NCI-H1417 (cell line): ENCODE results near the gene COX8A.

Experiments used
- DNase-seq, 3 experiments: peaks; one replicate each; lab custom pipeline; 2025; lab: John Stamatoyannopoulos, UW

Gene COX8A

DNA sequence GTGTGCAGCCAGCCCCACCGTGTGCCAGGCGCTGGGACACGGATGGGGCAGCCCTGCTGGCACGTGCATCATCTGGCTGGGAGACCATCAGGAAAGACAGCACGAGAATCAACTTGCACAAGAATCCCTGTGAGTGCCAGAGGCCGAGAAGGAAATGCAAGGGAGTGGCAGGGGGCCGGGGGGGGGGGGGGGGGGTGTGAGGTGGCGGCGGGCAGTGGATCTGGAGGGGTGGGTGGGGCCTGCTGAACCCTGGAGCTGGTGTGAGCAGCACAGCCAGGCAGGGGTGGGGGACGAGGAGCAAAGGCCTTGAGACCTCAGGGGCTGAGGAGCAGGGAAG is 47.3 kb downstream of the COX8A start:
- DNase-seq = peak in 1 of 3 experiments; percentile 46

DNA sequence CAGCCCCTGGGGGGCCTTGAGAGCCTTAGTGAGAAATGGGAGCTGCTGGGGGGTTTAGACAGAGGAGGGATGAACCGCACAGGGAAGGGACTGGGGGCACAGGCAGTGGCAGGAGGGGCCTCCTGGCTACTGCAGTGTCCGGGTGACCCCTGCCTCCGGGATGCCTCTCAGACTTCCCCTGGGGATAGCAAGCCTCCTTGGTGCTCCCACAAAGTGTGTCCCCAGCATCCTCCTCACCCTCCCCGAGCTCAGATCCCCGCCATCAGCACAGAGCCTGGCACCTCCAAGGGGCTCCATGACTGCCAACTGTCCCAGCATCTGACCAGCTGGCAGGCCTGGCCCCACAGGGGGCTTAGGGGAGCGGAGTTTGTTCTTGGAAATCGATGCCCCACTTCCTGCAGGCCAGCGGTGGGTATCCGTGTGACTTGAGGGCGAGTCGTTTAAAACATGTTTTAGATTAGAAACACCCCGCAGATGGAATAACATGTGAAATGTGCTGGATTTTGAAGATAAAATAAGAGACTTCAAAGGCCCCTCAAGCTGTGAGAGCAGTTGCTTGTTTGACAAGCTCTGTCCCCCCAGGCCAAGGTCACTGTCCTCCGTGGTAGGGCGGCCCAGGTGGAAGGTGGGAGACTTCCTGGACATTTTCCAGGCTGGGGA is 47.8 kb downstream of the COX8A start:
- DNase-seq = no peak

DNA sequence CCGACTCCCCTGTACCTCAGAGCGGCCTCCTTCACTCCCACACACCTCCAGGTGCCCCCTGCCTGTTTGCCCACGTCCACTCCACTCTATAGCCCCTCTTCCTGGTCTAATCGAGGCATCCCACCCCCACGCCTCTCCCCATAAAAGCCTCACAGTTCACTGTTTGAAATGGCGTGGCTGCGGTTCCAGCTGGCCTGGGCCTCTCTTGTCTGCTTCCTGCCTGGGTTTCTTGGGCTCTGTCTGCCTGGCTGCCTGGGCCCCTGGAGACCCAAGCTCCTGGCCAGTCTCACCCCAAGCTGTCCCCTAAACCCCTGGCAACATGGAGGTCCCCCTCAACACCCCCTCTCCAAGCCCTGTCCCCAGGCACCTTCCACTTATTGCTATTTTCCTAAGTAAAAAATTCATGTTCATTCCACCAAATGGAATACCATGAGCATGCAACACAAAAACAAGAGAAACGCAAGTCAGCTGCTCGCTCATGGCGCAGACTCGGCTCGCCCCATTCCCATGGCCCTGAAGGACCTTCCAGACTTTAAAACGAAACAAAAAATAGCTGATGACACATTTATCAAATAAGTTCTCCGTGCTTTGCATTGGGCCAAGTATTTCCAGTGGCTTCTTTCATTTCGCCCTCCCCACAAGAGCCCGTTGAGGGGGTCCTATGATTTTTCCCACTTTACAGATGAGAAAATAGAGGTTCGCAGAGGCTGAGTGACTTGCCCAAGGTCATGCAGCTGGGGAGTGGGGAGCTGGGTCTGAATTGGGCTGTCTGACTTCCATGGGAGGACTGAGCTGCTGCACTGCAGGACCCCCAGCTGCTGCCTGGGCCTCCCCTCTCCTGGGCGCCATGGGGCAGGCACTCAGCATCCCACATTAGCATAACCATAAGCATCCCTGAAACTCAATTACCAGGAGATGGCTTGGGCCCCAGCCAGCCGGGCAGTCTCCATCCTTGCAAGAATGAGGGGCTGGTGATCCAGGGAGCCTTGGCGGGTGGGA is 49.6 kb downstream of the COX8A start:
- no peak for DNase-seq

DNA sequence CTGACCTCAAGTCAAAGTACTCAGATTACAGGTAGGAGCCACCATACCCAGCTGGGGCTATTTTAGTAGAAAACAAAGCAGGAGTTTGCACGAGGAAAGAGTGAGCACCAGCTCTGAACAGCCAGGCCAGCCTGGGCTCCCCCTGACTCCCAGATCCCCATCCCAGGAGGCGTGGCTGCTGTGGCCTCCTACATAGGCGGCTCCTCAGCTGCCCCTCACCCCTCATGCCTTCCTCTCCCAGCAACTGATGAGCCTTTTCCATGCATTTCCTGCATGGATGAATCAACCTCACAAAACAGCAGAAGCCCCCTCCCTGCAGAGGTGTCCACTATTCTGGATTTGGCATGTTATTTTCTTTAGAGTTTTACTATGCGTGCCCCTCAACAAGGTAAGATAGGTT is 50.8 kb downstream of the COX8A start:
- no peak for DNase-seq
